Islet of Langerhans (tissue), 1 donor: ENCODE data around the gene AGAP1.
"Not testable (repeated sequence)": the region's sequence is repeated elsewhere in the genome, so short reads cannot be mapped to it uniquely, and the experiment has no call there.

Source experiments
- FAIRE-seq: peaks from one replicate; lab custom pipeline; 2011; peaks lifted over from hg19 to GRCh38; lab: Jason Lieb, UNC

AGAP1 gene

GRCh38 chr2:236075802-236076201 is 582.0 kb downstream of the AGAP1 start:
- FAIRE-seq = no peak

DNA sequence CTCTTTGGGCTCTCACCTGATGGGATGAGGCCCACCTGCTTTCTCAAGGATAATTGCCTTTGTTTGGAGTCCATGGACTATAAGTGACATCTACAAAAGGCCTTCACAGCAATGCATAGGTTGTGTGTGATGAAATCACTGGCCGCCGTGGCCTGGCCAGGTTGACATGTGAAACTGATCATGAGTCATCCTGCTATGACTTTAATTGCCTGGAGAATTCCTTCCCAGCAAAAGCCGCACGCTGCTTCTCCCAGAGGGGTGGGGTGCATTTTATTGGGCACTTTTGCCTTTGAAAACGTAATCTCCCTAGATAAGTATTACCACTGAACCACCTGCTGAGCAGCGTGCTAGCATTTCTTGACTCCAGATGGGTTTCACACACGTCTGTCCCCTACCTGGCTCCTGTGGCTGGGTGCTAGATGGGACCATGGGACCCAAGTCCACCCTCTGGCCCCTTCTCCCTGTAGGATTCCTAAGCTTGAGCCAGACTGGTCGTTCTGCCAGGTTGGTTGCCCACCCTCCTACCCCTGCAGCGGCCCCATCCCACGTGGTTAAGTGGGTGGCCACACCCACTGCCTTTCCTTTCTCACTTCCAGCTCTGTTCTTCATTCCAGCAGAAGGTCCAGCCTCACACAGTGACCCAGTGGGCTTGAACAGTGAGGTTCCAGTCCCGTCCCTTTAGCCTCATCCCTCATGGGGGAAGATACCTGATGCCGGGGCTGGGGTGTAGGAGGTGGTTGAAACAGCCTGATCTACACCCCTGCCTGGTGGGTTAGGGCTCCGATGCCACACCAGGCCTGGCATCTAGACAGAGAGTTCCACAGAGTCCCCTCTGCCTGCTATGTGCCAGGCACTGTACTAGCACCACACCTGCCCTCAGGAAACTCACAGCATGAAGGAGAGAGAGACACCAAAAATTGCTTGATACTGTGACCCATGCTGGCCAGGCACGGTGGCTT is 584.7 kb downstream of the AGAP1 start:
- FAIRE-seq = no peak

DNA sequence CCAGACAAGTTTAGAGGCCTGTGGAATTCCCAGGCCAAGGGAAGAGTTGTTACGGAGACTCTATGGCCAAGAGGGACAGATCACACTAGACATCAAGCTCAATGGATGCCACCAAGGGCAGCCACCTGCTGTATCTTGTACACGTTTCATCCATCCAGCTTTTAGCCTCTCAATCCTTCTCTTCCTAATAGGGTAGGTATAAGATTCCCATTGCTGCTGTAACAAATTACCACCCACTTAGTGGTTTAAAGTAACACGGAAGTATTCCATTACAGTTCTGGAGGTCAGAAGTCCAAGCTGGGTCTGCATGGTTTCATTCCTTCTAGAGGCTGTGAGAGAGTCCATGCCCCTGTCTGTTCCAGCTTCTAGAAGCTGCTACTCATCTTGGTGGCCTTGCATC is 586.6 kb downstream of the AGAP1 start:
- no peak for FAIRE-seq

- FAIRE-seq = no peak
These were observed 587.3 kb downstream of the AGAP1 start for GRCh38 chr2:236081171-236081570.

- FAIRE-seq = no peak
These were observed 588.2 kb downstream of the AGAP1 start for GRCh38 chr2:236082061-236082460.

GRCh38 chr2:236083934-236084333 is 590.1 kb downstream of the AGAP1 start:
- FAIRE-seq = no peak

- no peak for FAIRE-seq
These were observed 591.4 kb downstream of the AGAP1 start for GRCh38 chr2:236085211-236085610.

GRCh38 chr2:236085647-236086046 is 591.8 kb downstream of the AGAP1 start:
- FAIRE-seq = no peak

GRCh38 chr2:236086403-236086970 is 592.6 kb downstream of the AGAP1 start:
- no peak for FAIRE-seq

- no peak for FAIRE-seq
These were observed 593.2 kb downstream of the AGAP1 start for GRCh38 chr2:236086971-236087465.

- no peak for FAIRE-seq
These were observed 594.7 kb downstream of the AGAP1 start for GRCh38 chr2:236088368-236089057.

DNA sequence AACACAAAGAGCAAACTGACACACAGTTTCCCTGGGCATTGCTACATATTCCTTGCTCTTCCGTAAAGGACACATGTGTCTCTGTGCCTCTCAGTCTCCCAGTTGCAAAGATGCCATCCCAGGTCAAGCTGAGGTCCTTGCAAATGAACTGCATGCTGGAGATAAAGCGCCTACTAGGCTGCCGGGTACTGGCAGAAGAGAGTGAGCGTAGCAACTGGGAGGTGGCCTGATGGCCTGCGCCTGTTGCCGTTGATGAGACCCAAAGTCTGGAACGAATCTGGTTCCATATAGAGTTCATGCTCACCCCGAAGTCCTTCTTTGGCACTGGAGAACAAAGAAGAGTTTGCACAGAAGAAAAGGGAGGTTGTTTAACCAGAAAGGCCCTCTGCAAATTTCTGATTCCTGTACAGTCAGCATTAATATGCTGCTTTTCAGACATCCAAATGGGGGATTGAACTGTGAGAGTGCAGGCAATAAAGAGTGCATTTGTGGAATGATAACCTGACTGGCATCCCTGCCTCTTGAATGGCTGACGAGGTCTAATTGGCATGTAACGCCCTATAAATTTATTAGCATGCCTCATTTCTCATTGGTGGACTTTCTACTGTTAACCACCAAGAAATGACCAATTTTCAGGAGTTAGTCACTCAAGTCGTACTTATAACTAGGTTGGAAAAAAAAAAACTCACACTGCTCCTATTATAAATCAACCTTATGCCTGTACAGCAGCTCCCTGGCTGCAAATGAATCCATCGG is 595.6 kb downstream of the AGAP1 start:
- FAIRE-seq = no peak

DNA sequence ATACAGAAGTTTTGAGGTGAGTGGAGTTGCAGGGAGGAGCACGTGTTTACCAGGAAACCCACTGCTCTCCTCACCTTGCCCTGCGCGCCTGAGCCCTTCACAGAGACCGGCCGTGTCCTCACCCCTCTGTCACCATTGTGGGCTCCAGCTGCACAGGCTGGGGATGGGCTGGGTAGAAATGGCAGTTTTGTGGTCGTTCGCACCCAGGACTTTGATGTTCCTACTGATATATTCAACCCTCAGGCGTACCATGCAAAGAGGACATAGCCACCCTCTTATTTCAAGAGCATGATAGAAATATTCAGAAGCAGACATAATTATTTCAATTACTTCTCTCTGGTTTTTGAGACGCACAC is 596.2 kb downstream of the AGAP1 start:
- no peak for FAIRE-seq

GRCh38 chr2:236090826-236091225 is 597.0 kb downstream of the AGAP1 start:
- FAIRE-seq = not testable (repeated sequence)

- no peak for FAIRE-seq
These were observed 598.9 kb downstream of the AGAP1 start for GRCh38 chr2:236092714-236093113.

- FAIRE-seq = no peak
These were observed 599.3 kb downstream of the AGAP1 start for GRCh38 chr2:236093134-236093533.

GRCh38 chr2:236095504-236095903 is 601.7 kb downstream of the AGAP1 start:
- FAIRE-seq = no peak

GRCh38 chr2:236101311-236101950 is 607.6 kb downstream of the AGAP1 start:
- FAIRE-seq = no peak

DNA sequence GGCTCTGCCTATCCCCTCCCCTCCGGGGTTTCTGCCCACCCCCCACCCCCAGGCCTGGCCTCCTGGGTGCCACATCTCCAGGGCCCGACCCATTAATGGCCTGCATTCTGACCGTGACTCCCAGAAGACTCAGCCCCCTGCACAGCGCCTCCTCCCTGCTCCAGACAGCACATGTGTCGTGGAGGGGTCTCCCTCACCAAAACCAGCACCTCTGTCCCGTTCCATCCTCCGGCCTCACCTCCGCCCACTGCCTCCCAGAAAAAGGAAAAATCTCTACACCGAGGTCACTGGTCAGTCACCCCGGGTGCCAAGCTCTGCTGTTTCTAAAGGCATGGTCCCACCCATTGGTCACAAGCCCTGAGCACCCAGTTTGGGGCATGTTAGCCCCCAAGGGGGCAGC is 609.1 kb downstream of the AGAP1 start:
- FAIRE-seq = no peak

- FAIRE-seq = no peak
These were observed 610.1 kb downstream of the AGAP1 start for GRCh38 chr2:236103981-236104380.

DNA sequence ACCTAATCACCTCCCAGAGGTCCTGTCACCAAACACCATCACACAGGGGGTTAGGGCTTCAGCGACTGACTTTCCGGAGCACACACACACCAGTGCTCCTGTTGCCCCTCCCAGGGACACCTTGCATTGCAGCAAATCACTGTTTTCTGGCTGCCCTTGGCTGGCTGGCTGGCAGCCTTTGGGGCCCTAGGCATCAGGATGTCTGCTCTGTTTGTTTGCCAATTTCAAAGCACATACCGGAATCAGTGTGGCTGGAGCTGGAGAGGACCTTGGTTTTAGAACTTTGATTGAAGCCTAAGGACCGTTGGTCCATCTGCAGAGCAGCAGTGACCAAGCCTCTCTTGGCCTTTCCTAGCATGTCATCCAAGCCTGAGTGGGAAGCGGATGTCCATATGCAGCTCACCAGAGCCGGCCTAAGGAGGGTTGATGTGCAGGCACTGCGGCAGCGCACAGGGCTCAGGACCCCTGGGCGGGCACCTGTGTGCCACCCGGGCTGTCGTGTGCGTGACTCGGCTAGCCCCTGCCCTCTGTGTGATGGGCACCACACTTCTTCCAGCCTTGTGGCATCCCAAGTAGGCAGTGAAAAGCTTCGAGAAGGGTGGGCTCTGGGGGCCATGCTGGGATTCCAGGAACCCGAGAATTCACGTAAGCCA is 612.2 kb downstream of the AGAP1 start:
- FAIRE-seq = no peak
